ENCODE results near the gene CAPZB.

DNA sequence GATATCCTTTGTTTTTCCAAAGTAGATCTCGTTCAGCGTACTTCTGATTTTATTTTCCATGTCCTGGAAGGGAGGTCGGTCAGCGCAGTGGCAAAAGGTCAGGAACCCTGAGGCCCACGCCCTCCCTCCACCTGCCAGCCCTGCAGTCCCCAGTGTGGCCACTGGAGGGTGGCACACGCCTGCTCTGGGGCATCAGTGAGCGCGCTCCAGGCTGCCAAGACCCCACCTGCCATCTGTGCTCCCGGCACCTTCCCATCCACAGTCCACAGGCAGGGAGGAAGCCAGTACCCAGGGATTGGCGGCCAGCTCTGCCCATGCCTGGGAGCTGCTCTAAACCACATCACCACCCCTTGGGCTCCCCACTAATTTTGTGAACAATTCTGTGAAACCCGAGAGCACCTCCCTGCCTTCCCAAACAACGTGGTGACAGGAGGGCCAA is 140.9 kb downstream of the CAPZB start:
- TF ChIP-seq POLR2AphosphoS5 (IDR thresholded peaks at IDR 0.05; ENCODE audit: low read depth, low read length), result no peak
- TF ChIP-seq, protein P1, sequence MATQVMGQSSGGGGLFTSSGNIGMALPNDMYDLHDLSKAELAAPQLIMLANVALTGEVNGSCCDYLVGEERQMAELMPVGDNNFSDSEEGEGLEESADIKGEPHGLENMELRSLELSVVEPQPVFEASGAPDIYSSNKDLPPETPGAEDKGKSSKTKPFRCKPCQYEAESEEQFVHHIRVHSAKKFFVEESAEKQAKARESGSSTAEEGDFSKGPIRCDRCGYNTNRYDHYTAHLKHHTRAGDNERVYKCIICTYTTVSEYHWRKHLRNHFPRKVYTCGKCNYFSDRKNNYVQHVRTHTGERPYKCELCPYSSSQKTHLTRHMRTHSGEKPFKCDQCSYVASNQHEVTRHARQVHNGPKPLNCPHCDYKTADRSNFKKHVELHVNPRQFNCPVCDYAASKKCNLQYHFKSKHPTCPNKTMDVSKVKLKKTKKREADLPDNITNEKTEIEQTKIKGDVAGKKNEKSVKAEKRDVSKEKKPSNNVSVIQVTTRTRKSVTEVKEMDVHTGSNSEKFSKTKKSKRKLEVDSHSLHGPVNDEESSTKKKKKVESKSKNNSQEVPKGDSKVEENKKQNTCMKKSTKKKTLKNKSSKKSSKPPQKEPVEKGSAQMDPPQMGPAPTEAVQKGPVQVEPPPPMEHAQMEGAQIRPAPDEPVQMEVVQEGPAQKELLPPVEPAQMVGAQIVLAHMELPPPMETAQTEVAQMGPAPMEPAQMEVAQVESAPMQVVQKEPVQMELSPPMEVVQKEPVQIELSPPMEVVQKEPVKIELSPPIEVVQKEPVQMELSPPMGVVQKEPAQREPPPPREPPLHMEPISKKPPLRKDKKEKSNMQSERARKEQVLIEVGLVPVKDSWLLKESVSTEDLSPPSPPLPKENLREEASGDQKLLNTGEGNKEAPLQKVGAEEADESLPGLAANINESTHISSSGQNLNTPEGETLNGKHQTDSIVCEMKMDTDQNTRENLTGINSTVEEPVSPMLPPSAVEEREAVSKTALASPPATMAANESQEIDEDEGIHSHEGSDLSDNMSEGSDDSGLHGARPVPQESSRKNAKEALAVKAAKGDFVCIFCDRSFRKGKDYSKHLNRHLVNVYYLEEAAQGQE (IDR thresholded peaks at IDR 0.05; ENCODE audit: insufficient read depth in 1 of 2, low read depth in 2 of 2, low read length in 2 of 2), result no peak
